Astrocyte (in vitro differentiated cells and primary cell): Measurements from ENCODE around the gene KLHL26. TPM values are rescaled to one million over a fixed set of nuclear protein-coding genes. Genes with fewer than 3 reads are reported as not detected.

Experiments
- DNase-seq: peaks from one replicate; pipeline ENCODE4 v3.0.0-alpha.2; 2010; ENCODE audit warnings: low read depth
- FAIRE-seq: peaks from 2 replicates; lab custom pipeline; 2011; peaks lifted over from hg19 to GRCh38; lab: Jason Lieb, UNC
- H2AFZ ChIP-seq: 2 replicates; pipeline ENCODE4 v1.6.0; 2012; ENCODE audit warnings: low read depth, low read length, inconsistent platforms
- H3K27ac ChIP-seq: 2 replicates; pipeline ENCODE4 v1.5.1; 2011; ENCODE audit warnings: low read depth, low read length, inconsistent platforms
- H3K27me3 ChIP-seq: 2 replicates; pipeline ENCODE4 v1.6.0; 2011; ENCODE audit warnings: low read length, inconsistent platforms; ENCODE audit not compliant: insufficient read depth
- H3K36me3 ChIP-seq: 2 replicates; pipeline ENCODE4 v1.5.1; 2011; ENCODE audit warnings: low read length, inconsistent platforms; ENCODE audit not compliant: insufficient read depth
- H3K4me1 ChIP-seq: 2 replicates; pipeline ENCODE4 v1.5.1; 2011; ENCODE audit warnings: low read length, inconsistent platforms; ENCODE audit not compliant: insufficient read depth
- H3K4me2 ChIP-seq: 2 replicates; pipeline ENCODE4 v1.6.0; 2012; ENCODE audit warnings: low read length, inconsistent platforms
- H3K4me3 ChIP-seq: 2 replicates; pipeline ENCODE4 v1.5.1; 2011; ENCODE audit warnings: low read depth, mild to moderate bottlenecking, low read length, inconsistent platforms; ENCODE audit not compliant: insufficient read depth
- H3K79me2 ChIP-seq: 2 replicates; pipeline ENCODE4 v1.6.0; 2012; ENCODE audit warnings: mild to moderate bottlenecking, low read length, inconsistent platforms; ENCODE audit not compliant: insufficient read depth
- H3K9ac ChIP-seq: 2 replicates; pipeline ENCODE4 v1.6.0; 2012; ENCODE audit warnings: mild to moderate bottlenecking, low read length, inconsistent platforms
- H3K9me3 ChIP-seq: 2 replicates; pipeline ENCODE4 v1.5.1; 2012; ENCODE audit warnings: low read depth, mild to moderate bottlenecking, low read length, inconsistent platforms; ENCODE audit not compliant: insufficient read depth
- H4K20me1 ChIP-seq: 2 replicates; pipeline ENCODE4 v1.6.0; 2012; ENCODE audit warnings: low read length, inconsistent platforms; ENCODE audit not compliant: insufficient read depth
- H3K27ac Mint-ChIP-seq: one replicate; pipeline ENCODE4 v1.8.0; 2021; ENCODE audit warnings: mild to moderate bottlenecking, mixed read lengths; ENCODE audit not compliant: unreplicated experiment
- H3K27me3 Mint-ChIP-seq: one replicate; pipeline ENCODE4 v1.8.0; 2021; ENCODE audit warnings: low read depth, mixed read lengths; ENCODE audit not compliant: unreplicated experiment
- H3K36me3 Mint-ChIP-seq: one replicate; pipeline ENCODE4 v1.8.0; 2021; ENCODE audit warnings: low read depth, mixed read lengths; ENCODE audit not compliant: unreplicated experiment
- H3K4me1 Mint-ChIP-seq: one replicate; pipeline ENCODE4 v1.8.0; 2021; ENCODE audit warnings: low read depth, mixed read lengths; ENCODE audit not compliant: unreplicated experiment
- H3K4me3 Mint-ChIP-seq: one replicate; pipeline ENCODE4 v1.8.0; 2021; ENCODE audit warnings: mild to moderate bottlenecking, moderate library complexity, mixed read lengths; ENCODE audit not compliant: unreplicated experiment
- H3K9me3 Mint-ChIP-seq: one replicate; pipeline ENCODE4 v1.8.0; 2021; ENCODE audit warnings: mild to moderate bottlenecking, mixed read lengths; ENCODE audit not compliant: unreplicated experiment
- CTCF ChIP-seq: IDR thresholded peaks from 2 replicates; pipeline ENCODE4 v1.5.1; 2011; ENCODE audit warnings: low read depth, mild to moderate bottlenecking, inconsistent platforms, low read length, moderate library complexity; ENCODE audit not compliant: insufficient read depth
- EZH2 ChIP-seq: IDR thresholded peaks from 2 replicates; pipeline ENCODE4 v1.6.1; 2012; ENCODE audit warnings: mild to moderate bottlenecking, low read length, inconsistent platforms; ENCODE audit not compliant: insufficient read depth
- total RNA-seq: library from RNA; stranded (reverse); gene quantifications from 2 replicates; pipeline ENCODE4 v1.2.1, GENCODE V29; 2021

Gene KLHL26
- total RNA-seq, 1 donor from 2014 or later = 4.4 TPM

- Mint-ChIP-seq H3K4me3 (no peak overlapping the region), H3K9me3 (no peaks in the 10 kb centered on the region), H3K4me1 (peaks cover 29% of the 10 kb centered on the region), H3K27me3 (no peaks in the 10 kb centered on the region), H3K27ac (no peak overlapping the region), H3K36me3 (peaks cover 4% of the 10 kb centered on the region)
- no peak for DNase-seq
- no peak for FAIRE-seq
- Histone ChIP-seq H3K4me3 (no peak overlapping the region), H3K79me2 (no peaks in the 10 kb centered on the region), H3K9ac (no peak overlapping the region), H3K4me2 (no peak overlapping the region), H2AFZ (no peak overlapping the region), H3K27ac (no peak overlapping the region), H3K9me3 (no peaks in the 10 kb centered on the region), H4K20me1 (no peaks in the 10 kb centered on the region), H3K36me3 (no peaks in the 10 kb centered on the region), H3K4me1 (peaks cover 26% of the 10 kb centered on the region), H3K27me3 (no peaks in the 10 kb centered on the region)
- TF ChIP-seq CTCF = no peak
- no peak for TF ChIP-seq EZH2
Observed at GRCh38 chr19:18663940-18664530, 27.2 kb downstream of the KLHL26 start.

DNA sequence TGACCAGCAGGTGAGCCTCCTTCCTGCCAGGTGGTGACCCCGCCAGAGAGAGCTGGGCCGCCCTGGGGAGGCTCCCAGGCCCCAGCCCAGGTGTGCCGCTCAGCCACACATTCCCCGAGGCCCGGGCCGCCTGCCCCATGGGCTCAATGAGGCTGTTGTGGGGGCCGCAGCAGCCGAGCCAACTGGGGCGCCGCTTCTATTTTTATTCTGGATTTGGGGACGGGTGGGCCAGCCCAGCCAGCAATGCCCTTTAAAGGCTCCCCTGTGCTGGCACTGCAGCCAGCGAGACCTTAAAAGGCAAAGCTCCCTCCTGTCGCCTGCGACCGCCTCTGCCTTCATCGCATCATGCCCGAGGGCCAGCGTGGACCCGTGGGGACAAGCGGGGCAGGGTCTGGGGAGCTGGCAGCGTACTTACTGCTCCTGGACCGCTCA is 29.0 kb downstream of the KLHL26 start:
- Histone ChIP-seq H3K4me1 (peaks cover 17% of the 10 kb centered on the region), H2AFZ (no peak overlapping the region), H3K9ac (no peak overlapping the region), H3K4me3 (no peak overlapping the region), H4K20me1 (no peaks in the 10 kb centered on the region), H3K79me2 (no peaks in the 10 kb centered on the region), H3K36me3 (no peaks in the 10 kb centered on the region), H3K9me3 (no peaks in the 10 kb centered on the region), H3K27ac (no peak overlapping the region), H3K27me3 (no peaks in the 10 kb centered on the region), H3K4me2 (no peak overlapping the region)
- H3K27ac Mint-ChIP-seq = no peak overlapping the region
- FAIRE-seq (no peak), DNase-seq (no peak)
- TF ChIP-seq EZH2 (no peak), CTCF (no peak)
- peaks cover 4% of the 10 kb centered on the region for H3K36me3 Mint-ChIP-seq
- H3K4me1 Mint-ChIP-seq = peaks cover 32% of the 10 kb centered on the region
- H3K9me3 Mint-ChIP-seq = no peaks in the 10 kb centered on the region
- H3K27me3 Mint-ChIP-seq = no peaks in the 10 kb centered on the region
- H3K4me3 Mint-ChIP-seq = no peak overlapping the region

DNA sequence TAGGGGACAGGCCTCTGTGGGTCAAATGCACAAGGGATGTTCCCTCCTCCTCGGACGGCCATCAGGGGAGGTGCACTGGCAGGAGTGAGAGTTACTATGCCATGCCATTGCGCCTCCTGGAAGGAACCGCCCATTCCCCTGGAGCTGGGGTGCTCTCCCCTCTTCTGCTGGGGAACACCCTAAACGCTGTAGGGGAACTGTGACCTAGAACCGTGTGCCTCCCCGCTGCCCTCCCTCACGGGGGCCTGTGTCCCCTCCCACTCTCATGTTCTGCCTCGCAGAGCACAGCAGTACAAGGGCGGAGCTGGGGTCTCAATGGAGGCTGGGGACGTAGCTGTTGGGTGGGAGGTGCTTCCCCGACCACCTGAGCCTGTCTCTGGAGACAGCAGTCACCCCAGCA is 29.5 kb downstream of the KLHL26 start:
- Histone ChIP-seq H3K4me1 (peaks cover 12% of the 10 kb centered on the region), H3K4me2 (no peak overlapping the region), H3K79me2 (no peaks in the 10 kb centered on the region), H3K4me3 (no peak overlapping the region), H3K9ac (no peak overlapping the region), H3K27me3 (no peaks in the 10 kb centered on the region), H3K9me3 (no peaks in the 10 kb centered on the region), H2AFZ (no peak overlapping the region), H4K20me1 (no peaks in the 10 kb centered on the region), H3K36me3 (no peaks in the 10 kb centered on the region), H3K27ac (no peak overlapping the region)
- H3K9me3 Mint-ChIP-seq = no peaks in the 10 kb centered on the region
- H3K27ac Mint-ChIP-seq = no peak overlapping the region
- peaks cover 29% of the 10 kb centered on the region for H3K4me1 Mint-ChIP-seq
- TF ChIP-seq EZH2 (no peak), CTCF (no peak)
- DNase-seq = no peak
- H3K4me3 Mint-ChIP-seq = no peak overlapping the region
- H3K27me3 Mint-ChIP-seq = no peaks in the 10 kb centered on the region
- FAIRE-seq = no peak
- H3K36me3 Mint-ChIP-seq = peaks cover 4% of the 10 kb centered on the region
